GM12864 (cell line): Measurements from ENCODE around the gene PROX2.

Experiments
- DNase-seq: peaks from one replicate; pipeline ENCODE4 v3.0.0-alpha.2; 2011; ENCODE audit warnings: low read depth
- H3K4me3 ChIP-seq: 2 replicates; pipeline ENCODE4 v1.5.1; 2011; ENCODE audit warnings: mild to moderate bottlenecking, low read depth, low read length, control low read depth
- CTCF ChIP-seq: IDR thresholded peaks from 2 replicates; pipeline ENCODE4 v1.5.1; 2011; ENCODE audit warnings: low read depth, mild to moderate bottlenecking, moderate library complexity, low read length, control low read depth, inconsistent platforms; ENCODE audit errors: missing control alignments

Gene PROX2

GRCh38 chr14:74882103-74882920 lies 6.4 kb upstream of the PROX2 start:
- DNase-seq = no peak
- TF ChIP-seq CTCF = no peak
- peak overlapping the region; percentile 89 for H3K4me3 ChIP-seq

- peak; percentile 62 for DNase-seq
- peak within 1 kb of the TSS; percentile 89 for H3K4me3 ChIP-seq
- TF ChIP-seq CTCF = no peak
Observed at GRCh38 chr14:74881431-74882102, 5.6 kb upstream of the PROX2 start, which contains the start of gene DLST. Gene DLST (plus strand): TSS chr14:74881916. CDS start chr14:74881954, 38 bp downstream.

- TF ChIP-seq CTCF = no peak
- H3K4me3 ChIP-seq = no peak overlapping the region
- DNase-seq = no peak
Observed at GRCh38 chr14:74879427-74880182, 3.7 kb upstream of the PROX2 start.

- H3K4me3 ChIP-seq = no peak overlapping the region
- no peak for TF ChIP-seq CTCF
- no peak for DNase-seq
Observed at GRCh38 chr14:74875204-74875603, 741 bp downstream of the PROX2 start.

- DNase-seq = no peak
- TF ChIP-seq CTCF = no peak
- no peak overlapping the region for H3K4me3 ChIP-seq
Observed at GRCh38 chr14:74871819-74872218, 4.1 kb downstream of the PROX2 start.

GRCh38 chr14:74868739-74869138 lies 7.2 kb downstream of the PROX2 start:
- no peak for DNase-seq
- no peak overlapping the region for H3K4me3 ChIP-seq
- TF ChIP-seq CTCF = no peak
